H1 (cell line): Measurements from ENCODE around the gene NR2F1. TPM values are rescaled to one million over a fixed set of nuclear protein-coding genes. Genes with fewer than 3 reads are reported as not detected.

Source experiments
- RBBP5 ChIP-seq: IDR thresholded peaks from 2 replicates; pipeline ENCODE4 v1.7.1; 2012; ENCODE audit warnings: low read depth, mild to moderate bottlenecking, inconsistent platforms, low read length, moderate library complexity, borderline replicate concordance
- SIX5 ChIP-seq: IDR thresholded peaks from 2 replicates; pipeline ENCODE4 v1.6.1; 2011; ENCODE audit warnings: mild to moderate bottlenecking, low read depth, low read length
- polyA plus RNA-seq, 7 experiments: library from polyadenylated mRNA; depleted of rRNA in 3 of 7; stranded (reverse) in 5 of 7; unstranded in 2 of 7; fragments of >200 nt in 5 of 7; fragments of 200-250 nt in 2 of 7; gene quantifications; 1 replicate in 5 of 7; 2 replicates in 1 of 7; 4 replicates in 1 of 7; pipeline versions ENCODE4 v1.2.1 to v1.2.3, GENCODE V29; 2011 to 2013; ENCODE audit warnings: missing spikeins in 2 of 7, mixed read lengths in 2 of 7
- total RNA-seq: library from RNA; stranded (reverse); fragmentation: NEBNext Ultra II Directional; extraction: Animal tissue kit (Norgen Biotek cat#: 25700); gene quantifications from 2 replicates; pipeline ENCODE4 v1.2.1, GENCODE V29; 2021

NR2F1 gene
- total and polyA plus RNA-seq, 2 of the 8 experiments (the other 6 are each of a cell fraction or from before 2014, with no cell fraction given) = not detected

- TF ChIP-seq SIX5 (no peak), RBBP5 (no peak)
These were observed 2.0 kb upstream of the NR2F1 start, which contains the start of gene NR2F1-AS1 (continued) for GRCh38 chr5:93580927-93581445.
